GM21367 (cell line): ENCODE measurements around the gene CCT8.
"Not testable (repeated sequence)": the region's sequence is repeated elsewhere in the genome, so short reads cannot be mapped to it uniquely, and the experiment has no call there.

ENCODE experiments used
- ATAC-seq: cut with Tn5 transposase; IDR thresholded peaks from one replicate; pipeline ENCODE4 v1.9.1; 2021; ENCODE audit not compliant: unreplicated experiment

The CCT8 gene

GRCh38 chr21:29022166-29022565, 51.3 kb downstream of the CCT8 start:
- ATAC-seq: no peak

DNA sequence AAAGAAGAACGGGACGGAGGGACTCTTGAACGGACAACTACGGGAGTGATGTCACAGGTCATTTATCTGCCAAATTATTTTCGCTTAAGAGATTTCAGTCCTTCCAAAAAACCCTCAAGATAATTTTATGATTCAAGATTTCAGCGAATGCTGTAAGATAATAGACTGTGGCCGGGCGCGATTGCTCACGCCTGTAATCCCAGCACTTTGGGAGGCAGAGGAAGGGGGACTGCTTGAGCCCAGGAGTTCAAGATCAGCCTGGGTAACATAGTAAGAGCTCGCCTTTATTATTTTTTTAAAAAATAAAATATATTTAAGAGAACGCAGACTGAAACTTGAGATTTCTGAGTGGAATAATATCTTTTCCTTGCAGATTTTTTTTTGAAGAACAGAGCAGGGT, 54.9 kb downstream of the CCT8 start:
- peak; percentile 15 for ATAC-seq

GRCh38 chr21:29017639-29018237, 55.7 kb downstream of the CCT8 start:
- ATAC-seq: no peak

GRCh38 chr21:29011236-29011635, 62.2 kb downstream of the CCT8 start:
- not testable (repeated sequence) for ATAC-seq

GRCh38 chr21:29008367-29008766, 65.1 kb downstream of the CCT8 start:
- no peak for ATAC-seq

- no peak for ATAC-seq
Observed at GRCh38 chr21:29007810-29008209, 65.6 kb downstream of the CCT8 start.

- ATAC-seq: no peak
Observed at GRCh38 chr21:29007135-29007534, 66.3 kb downstream of the CCT8 start.
